Choroid plexus epithelial cell (primary cell): Measurements from ENCODE around the gene CD200R1L.

Experiments
- DNase-seq: peaks from one replicate; pipeline ENCODE4 v3.0.0-alpha.2; 2010; ENCODE audit warnings: low read depth
- H3K4me3 ChIP-seq: 2 replicates; pipeline ENCODE4 v1.5.1; 2011; ENCODE audit warnings: low read depth, mild to moderate bottlenecking, control low read depth, low read length, moderate library complexity
- CTCF ChIP-seq: conservative IDR thresholded peaks from 2 replicates; pipeline ENCODE4 v1.5.1; 2011; ENCODE audit warnings: low read depth, mild to moderate bottlenecking, control low read depth, inconsistent platforms, low read length, moderate library complexity

CD200R1L gene

GRCh38 chr3:112807685-112808084 lies 39.0 kb downstream of the CD200R1L start:
- no peak for DNase-seq
- no peak overlapping the region for H3K4me3 ChIP-seq
- no peak for TF ChIP-seq CTCF

GRCh38 chr3:112806903-112807302 lies 39.8 kb downstream of the CD200R1L start:
- no peak for DNase-seq
- TF ChIP-seq CTCF, result no peak
- no peak overlapping the region for H3K4me3 ChIP-seq

- no peak overlapping the region for H3K4me3 ChIP-seq
- no peak for DNase-seq
- no peak for TF ChIP-seq CTCF
These were observed 41.5 kb downstream of the CD200R1L start for GRCh38 chr3:112805126-112805525.

- TF ChIP-seq CTCF, result no peak
- no peak overlapping the region for H3K4me3 ChIP-seq
- no peak for DNase-seq
These were observed 42.6 kb downstream of the CD200R1L start for GRCh38 chr3:112804021-112804420.

- no peak for TF ChIP-seq CTCF
- no peak overlapping the region for H3K4me3 ChIP-seq
- no peak for DNase-seq
These were observed 43.2 kb downstream of the CD200R1L start for GRCh38 chr3:112803467-112803866.

GRCh38 chr3:112802338-112802737 lies 44.3 kb downstream of the CD200R1L start:
- H3K4me3 ChIP-seq, result no peak overlapping the region
- DNase-seq, result no peak
- TF ChIP-seq CTCF, result no peak

- H3K4me3 ChIP-seq, result no peak overlapping the region
- TF ChIP-seq CTCF, result no peak
- DNase-seq, result peak; percentile 22
These were observed 46.7 kb downstream of the CD200R1L start for GRCh38 chr3:112799946-112800345.
